Keratinocyte (primary cell): ENCODE measurements around the gene RANBP3L. TPM values are rescaled to one million over a fixed set of nuclear protein-coding genes. Genes with fewer than 3 reads are reported as not detected.

Source experiments
- DNase-seq: peaks from one replicate; pipeline ENCODE4 v3.0.0-alpha.2; 2011; ENCODE audit warnings: low read depth, missing footprints, low spot score
- FAIRE-seq: peaks from 2 replicates; lab custom pipeline; 2011; peaks lifted over from hg19 to GRCh38; lab: Jason Lieb, UNC
- H2AFZ ChIP-seq: 2 replicates; pipeline ENCODE4 v1.6.0; 2012; ENCODE audit warnings: low read length, control low read depth, inconsistent platforms; ENCODE audit not compliant: control insufficient read depth
- H3K27ac ChIP-seq: 2 replicates; pipeline ENCODE4 v1.5.1; 2011; ENCODE audit warnings: low read length; ENCODE audit not compliant: control insufficient read depth, insufficient read depth
- H3K27me3 ChIP-seq: 3 replicates; pipeline ENCODE4 v1.6.0; 2011; ENCODE audit warnings: low read length; ENCODE audit not compliant: control insufficient read depth, insufficient read depth; ENCODE audit errors: extremely low read depth
- H3K36me3 ChIP-seq, 2 experiments: 2 replicates in 1 of 2; 3 replicates in 1 of 2; pipeline ENCODE4 v1.5.1; 2011; ENCODE audit warnings: low read length in 2 of 2, mild to moderate bottlenecking in 1 of 2; ENCODE audit not compliant: control insufficient read depth in 2 of 2, insufficient read depth in 2 of 2; ENCODE audit errors: extremely low read depth in 1 of 2
- H3K4me1 ChIP-seq: 3 replicates; pipeline ENCODE4 v1.5.1; 2011; ENCODE audit warnings: low read length; ENCODE audit not compliant: control insufficient read depth, insufficient read depth; ENCODE audit errors: extremely low read depth
- H3K4me2 ChIP-seq: 3 replicates; pipeline ENCODE4 v1.6.0; 2011; ENCODE audit warnings: low read depth, low read length; ENCODE audit not compliant: control insufficient read depth, insufficient read depth; ENCODE audit errors: extremely low read depth
- H3K4me3 ChIP-seq, 3 experiments: fragments of 200-600 bp in 1 of 3; sonication (generic) in 1 of 3; 2 replicates in 2 of 3; 3 replicates in 1 of 3; pipeline ENCODE4 v1.5.1; 2011 to 2016; ENCODE audit warnings: low read length in 3 of 3, mild to moderate bottlenecking in 3 of 3, control low read depth in 2 of 3, inconsistent platforms in 1 of 3, low read depth in 1 of 3, mixed read lengths in 1 of 3, mixed run types in 1 of 3, moderate library complexity in 1 of 3; ENCODE audit not compliant: control insufficient read depth in 2 of 3, insufficient read depth in 2 of 3; ENCODE audit errors: extremely low read depth in 1 of 3
- H3K79me2 ChIP-seq: 2 replicates; pipeline ENCODE4 v1.6.0; 2012; ENCODE audit warnings: low read length; ENCODE audit not compliant: control insufficient read depth, insufficient read depth
- H3K9ac ChIP-seq: 3 replicates; pipeline ENCODE4 v1.6.0; 2011; ENCODE audit warnings: low read length; ENCODE audit not compliant: control insufficient read depth, insufficient read depth; ENCODE audit errors: extremely low read depth
- H3K9me1 ChIP-seq: 3 replicates; pipeline ENCODE4 v1.6.0; 2011; ENCODE audit warnings: low read length; ENCODE audit not compliant: control insufficient read depth, insufficient read depth; ENCODE audit errors: extremely low read depth
- H3K9me3 ChIP-seq: 2 replicates; pipeline ENCODE4 v1.5.1; 2012; ENCODE audit warnings: low read depth, low read length; ENCODE audit not compliant: control insufficient read depth
- H4K20me1 ChIP-seq: 3 replicates; pipeline ENCODE4 v1.6.0; 2011; ENCODE audit warnings: low read length; ENCODE audit not compliant: control insufficient read depth, insufficient read depth; ENCODE audit errors: extremely low read depth
- CTCF ChIP-seq, 3 experiments: IDR thresholded peaks in 1 of 3; conservative IDR thresholded peaks in 1 of 3; optimal IDR thresholded peaks in 1 of 3; 2 replicates in 2 of 3; 3 replicates in 1 of 3; pipeline versions ENCODE3 to v1.5.1; 2011; ENCODE audit warnings: low read length in 3 of 3, mild to moderate bottlenecking in 3 of 3, moderate library complexity in 2 of 3, control low read depth in 1 of 3, inconsistent platforms in 1 of 3; ENCODE audit not compliant: insufficient read depth in 2 of 3; ENCODE audit errors: extremely low read depth in 1 of 3
- EZH2 ChIP-seq: IDR thresholded peaks from one replicate; pipeline ENCODE4 v1.6.1; 2012; ENCODE audit warnings: inconsistent platforms, mild to moderate bottlenecking, low read length, moderate library complexity
- dilution Hi-C: fragments of 300-500 bp; cut with MboI; formaldehyde crosslinking; loops from one replicate; pipeline ENCODE4 v1.7.0; 2020; ENCODE audit warnings: low sequenced_read_pairs; ENCODE audit not compliant: extremely low pct_ligation_motif_present
- polyA plus RNA-seq, 5 experiments: library from polyadenylated mRNA; depleted of rRNA in 3 of 5; stranded (reverse) in 3 of 5; stranded (forward) in 1 of 5; unstranded in 1 of 5; fragments of >200 nt; gene quantifications; 1 replicate in 1 of 5; 2 replicates in 3 of 5; 3 replicates in 1 of 5; pipeline versions ENCODE4 v1.2.1 to v1.2.3, GENCODE V29; 2011 to 2012; ENCODE audit warnings: missing spikeins in 2 of 5, low read depth in 1 of 5, low replicate concordance in 1 of 5

Gene RANBP3L
- polyA plus RNA-seq, 1 donor (not counting 4 experiments of a cell fraction or from before 2014, with no cell fraction given): not detected

GRCh38 chr5:36305571-36306326 is 4.0 kb upstream of the RANBP3L start:
- Histone ChIP-seq H3K36me3 (no peaks in the 10 kb centered on the region), H3K9me1 (no peaks in the 10 kb centered on the region), H3K4me1 (peaks cover 2% of the 10 kb centered on the region), H3K9me3 (no peaks in the 10 kb centered on the region), H3K79me2 (no peaks in the 10 kb centered on the region), H2AFZ (no peak overlapping the region), H3K27ac (no peak overlapping the region), H3K4me3 (no peak overlapping the region), H3K9ac (no peak overlapping the region), H3K27me3 (peaks cover 10% of the 10 kb centered on the region), H4K20me1 (no peaks in the 10 kb centered on the region), H3K4me2 (no peak overlapping the region)
- dilution Hi-C loops: no loop called here
- no peak for DNase-seq
- no peak for TF ChIP-seq EZH2
- peak; percentile 54 to 74 (median 63) for TF ChIP-seq CTCF (optimal IDR thresholded peaks at IDR 0.05 in 1 of 3, IDR thresholded peaks at IDR 0.05 in 1 of 3, conservative IDR thresholded peaks at IDR 0.05 in 1 of 3; ENCODE audit: extremely low read depth in 1 of 3, insufficient read depth in 2 of 3, low read length in 3 of 3)
- FAIRE-seq: peak; percentile 44

GRCh38 chr5:36304095-36304805 is 2.5 kb upstream of the RANBP3L start:
- Histone ChIP-seq H3K36me3 (no peaks in the 10 kb centered on the region), H3K9me3 (no peaks in the 10 kb centered on the region), H3K27me3 (peaks cover 6% of the 10 kb centered on the region), H3K27ac (no peak overlapping the region), H3K4me3 (no peak overlapping the region), H3K4me1 (peaks cover 2% of the 10 kb centered on the region), H3K4me2 (no peak overlapping the region), H3K9ac (no peak overlapping the region), H4K20me1 (no peaks in the 10 kb centered on the region), H3K9me1 (no peaks in the 10 kb centered on the region), H2AFZ (no peak overlapping the region), H3K79me2 (no peaks in the 10 kb centered on the region)
- dilution Hi-C loops: no loop called here
- TF ChIP-seq CTCF (optimal IDR thresholded peaks at IDR 0.05 in 1 of 3, IDR thresholded peaks at IDR 0.05 in 1 of 3, conservative IDR thresholded peaks at IDR 0.05 in 1 of 3; ENCODE audit: extremely low read depth in 1 of 3, insufficient read depth in 2 of 3, low read length in 3 of 3) (no peak), EZH2 (no peak)
- DNase-seq (no peak), FAIRE-seq (no peak)
